BE2C (cell line): ENCODE measurements around the gene RCC2.

ENCODE experiments used
- DNase-seq: peaks from one replicate; pipeline ENCODE4 v3.0.0-alpha.2; 2020
- H3K27me3 ChIP-seq: fragments of 250-450 bp; sonication (Bioruptor Pico); 2 replicates; pipeline ENCODE4 v1.5.1; 2020; ENCODE audit warnings: mild to moderate bottlenecking
- H3K36me3 ChIP-seq: fragments of 250-450 bp; sonication (Bioruptor Pico); 2 replicates; pipeline ENCODE4 v1.5.1; 2020; ENCODE audit warnings: mild to moderate bottlenecking
- H3K4me1 ChIP-seq: fragments of 250-450 bp; sonication (Bioruptor Pico); 2 replicates; pipeline ENCODE4 v1.5.1; 2020
- H3K4me3 ChIP-seq: 2 replicates; pipeline ENCODE4 v1.5.1; 2011; ENCODE audit warnings: low read depth, low read length
- H3K9me3 ChIP-seq: fragments of 250-450 bp; sonication (Bioruptor Pico); 2 replicates; pipeline ENCODE4 v1.5.1; 2020
- TF ChIP-seq, protein P1 (sequence below): IDR thresholded peaks from 2 replicates; pipeline ENCODE4 v1.5.1; 2012; ENCODE audit warnings: mild to moderate bottlenecking, low read depth, low read length

The RCC2 gene

DNA sequence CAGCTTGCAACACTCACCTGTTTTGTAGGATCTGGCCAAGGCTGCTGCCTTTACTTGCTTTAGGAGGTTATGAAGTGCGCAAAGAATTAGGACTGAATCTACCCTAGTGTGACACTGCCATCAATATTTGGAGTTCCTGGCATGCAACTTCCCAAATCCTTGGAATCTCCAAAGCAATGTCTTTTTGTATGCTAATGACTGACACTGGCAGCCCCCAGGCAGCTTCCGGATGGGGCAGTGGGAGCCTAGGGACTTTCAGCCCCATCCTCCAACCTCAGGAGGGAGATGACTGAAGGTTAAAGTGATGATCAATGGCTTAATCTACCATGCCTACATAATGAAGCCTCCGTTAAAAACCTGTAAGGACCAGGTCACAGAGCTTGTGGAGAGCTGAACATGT is 5.5 kb downstream of the RCC2 start:
- no peaks in the 10 kb centered on the region for H3K4me1 ChIP-seq
- DNase-seq: no peak
- peaks cover 47% of the 10 kb centered on the region for H3K36me3 ChIP-seq
- TF ChIP-seq, protein P1, sequence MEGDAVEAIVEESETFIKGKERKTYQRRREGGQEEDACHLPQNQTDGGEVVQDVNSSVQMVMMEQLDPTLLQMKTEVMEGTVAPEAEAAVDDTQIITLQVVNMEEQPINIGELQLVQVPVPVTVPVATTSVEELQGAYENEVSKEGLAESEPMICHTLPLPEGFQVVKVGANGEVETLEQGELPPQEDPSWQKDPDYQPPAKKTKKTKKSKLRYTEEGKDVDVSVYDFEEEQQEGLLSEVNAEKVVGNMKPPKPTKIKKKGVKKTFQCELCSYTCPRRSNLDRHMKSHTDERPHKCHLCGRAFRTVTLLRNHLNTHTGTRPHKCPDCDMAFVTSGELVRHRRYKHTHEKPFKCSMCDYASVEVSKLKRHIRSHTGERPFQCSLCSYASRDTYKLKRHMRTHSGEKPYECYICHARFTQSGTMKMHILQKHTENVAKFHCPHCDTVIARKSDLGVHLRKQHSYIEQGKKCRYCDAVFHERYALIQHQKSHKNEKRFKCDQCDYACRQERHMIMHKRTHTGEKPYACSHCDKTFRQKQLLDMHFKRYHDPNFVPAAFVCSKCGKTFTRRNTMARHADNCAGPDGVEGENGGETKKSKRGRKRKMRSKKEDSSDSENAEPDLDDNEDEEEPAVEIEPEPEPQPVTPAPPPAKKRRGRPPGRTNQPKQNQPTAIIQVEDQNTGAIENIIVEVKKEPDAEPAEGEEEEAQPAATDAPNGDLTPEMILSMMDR: no peak
- H3K9me3 ChIP-seq: no peaks in the 10 kb centered on the region
- H3K4me3 ChIP-seq: no peak overlapping the region
- no peaks in the 10 kb centered on the region for H3K27me3 ChIP-seq

DNA sequence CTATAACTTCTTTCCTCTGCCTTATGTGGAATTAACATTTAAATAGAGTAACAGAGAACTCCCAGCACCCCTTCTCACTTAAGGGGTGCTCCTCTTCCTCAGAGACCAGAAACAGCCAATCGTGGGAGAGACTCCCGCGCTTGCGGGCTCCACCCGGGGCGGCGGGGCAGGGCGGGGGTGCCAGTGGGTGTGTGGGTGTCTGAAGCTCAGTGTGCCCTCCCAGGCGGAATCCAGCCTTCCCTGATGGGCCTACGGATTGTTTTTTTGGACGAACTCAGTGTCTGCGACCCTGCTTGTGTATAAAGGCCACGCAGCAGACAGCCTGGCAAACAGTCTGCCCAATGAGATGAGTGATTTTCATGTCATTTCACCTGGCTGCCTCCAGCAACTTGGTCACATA is 6.2 kb downstream of the RCC2 start:
- no peaks in the 10 kb centered on the region for H3K4me1 ChIP-seq
- DNase-seq: no peak
- no peak overlapping the region for H3K4me3 ChIP-seq
- H3K27me3 ChIP-seq: no peaks in the 10 kb centered on the region
- H3K36me3 ChIP-seq: peaks cover 55% of the 10 kb centered on the region
- H3K9me3 ChIP-seq: no peaks in the 10 kb centered on the region
- TF ChIP-seq, protein P1: no peak

DNA sequence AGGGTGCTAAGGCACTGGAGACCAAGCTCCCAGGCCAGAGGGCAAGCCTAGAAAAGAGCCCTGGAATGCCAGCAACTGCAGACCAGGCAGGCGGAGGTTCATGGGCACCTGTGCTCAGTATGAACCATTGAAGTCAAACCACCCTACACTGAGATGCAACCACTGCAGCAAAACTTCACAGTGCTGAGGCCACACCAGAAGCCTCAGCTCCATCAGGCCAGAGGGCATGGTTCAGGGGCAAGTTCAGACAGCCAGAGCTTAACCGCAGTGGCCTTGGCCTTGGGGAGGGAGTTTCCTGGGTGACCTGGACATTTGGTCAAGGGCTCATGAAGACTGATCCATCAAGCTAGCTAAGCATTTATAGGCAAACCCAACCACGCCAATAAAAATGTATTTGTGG is 7.1 kb downstream of the RCC2 start:
- no peak for DNase-seq
- Histone ChIP-seq H3K9me3 (no peaks in the 10 kb centered on the region), H3K4me1 (no peaks in the 10 kb centered on the region), H3K36me3 (peaks cover 61% of the 10 kb centered on the region), H3K4me3 (no peak overlapping the region), H3K27me3 (no peaks in the 10 kb centered on the region)
- TF ChIP-seq, protein P1: no peak

DNA sequence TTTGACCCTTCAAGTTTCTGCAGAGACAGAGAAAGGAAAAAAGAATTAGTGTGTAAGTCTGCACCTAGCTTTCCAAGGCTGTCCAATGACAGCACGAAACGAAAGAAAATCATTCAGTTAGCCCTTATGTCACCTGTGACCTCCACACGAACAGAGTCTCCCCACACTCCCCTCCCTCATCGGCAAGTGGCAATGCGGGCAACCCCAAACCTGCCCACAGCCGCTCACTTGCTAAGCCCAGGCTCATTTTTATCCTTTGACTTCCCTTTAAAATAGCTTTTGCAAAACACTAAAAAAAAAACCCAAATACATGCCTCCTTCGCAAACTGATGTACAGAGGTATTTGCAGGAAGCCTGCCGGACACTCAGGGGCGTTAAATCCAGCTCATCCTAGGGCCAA is 10.3 kb downstream of the RCC2 start:
- no peaks in the 10 kb centered on the region for H3K27me3 ChIP-seq
- TF ChIP-seq, protein P1: no peak
- H3K9me3 ChIP-seq: no peaks in the 10 kb centered on the region
- H3K4me3 ChIP-seq: no peak overlapping the region
- DNase-seq: no peak
- H3K4me1 ChIP-seq: no peaks in the 10 kb centered on the region
- H3K36me3 ChIP-seq: peaks cover 52% of the 10 kb centered on the region

DNA sequence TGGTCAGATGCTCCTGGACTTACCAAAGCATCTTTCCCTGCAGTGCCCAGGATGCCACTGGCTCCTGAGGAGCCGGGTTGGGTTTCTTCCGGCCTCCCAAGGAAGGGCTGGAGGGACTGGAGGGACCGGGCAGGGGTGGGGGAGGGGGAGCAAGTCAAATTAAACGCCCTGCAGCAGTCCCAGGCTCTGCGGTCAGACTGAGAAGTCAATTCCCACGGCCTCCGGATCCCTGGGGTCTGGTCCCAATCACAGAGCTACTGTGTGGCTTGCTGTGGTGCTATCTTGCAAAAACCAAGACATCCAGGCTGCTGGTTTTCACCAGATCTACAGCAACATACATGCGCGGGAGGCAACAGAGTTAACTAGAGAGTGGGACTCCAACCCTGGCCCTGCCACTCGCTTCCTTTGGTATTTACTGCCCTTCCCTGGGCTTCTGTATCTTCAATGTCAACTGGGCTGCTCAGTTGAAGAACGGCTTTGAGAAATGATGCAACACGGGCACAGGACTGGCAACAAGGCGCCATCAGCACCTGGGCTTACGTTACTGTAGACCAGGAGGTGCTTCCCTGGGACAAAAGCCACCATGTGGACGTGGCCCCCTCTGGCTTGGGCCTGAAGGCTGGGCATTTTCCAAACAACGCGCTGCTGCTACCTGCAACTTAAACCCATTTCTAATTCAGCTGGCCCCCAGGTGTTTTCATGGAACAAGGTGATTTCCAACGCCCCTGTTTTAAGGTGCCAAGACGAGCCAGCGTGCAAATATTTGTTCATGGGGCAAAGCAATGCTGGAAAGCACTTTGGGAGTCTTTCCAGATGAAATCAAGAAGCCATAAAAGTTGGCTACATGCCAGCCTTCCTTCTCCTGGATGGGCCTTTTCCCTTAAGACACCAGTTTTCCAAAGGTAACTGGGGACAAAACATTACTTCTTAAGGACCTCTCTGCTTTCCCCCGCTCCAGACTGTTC is 11.5 kb downstream of the RCC2 start:
- Histone ChIP-seq H3K9me3 (no peaks in the 10 kb centered on the region), H3K36me3 (peaks cover 47% of the 10 kb centered on the region), H3K4me3 (no peak overlapping the region), H3K4me1 (no peaks in the 10 kb centered on the region), H3K27me3 (no peaks in the 10 kb centered on the region)
- no peak for DNase-seq
- TF ChIP-seq, protein P1: no peak
